Hair follicle dermal papilla cell (primary cell): Measurements from ENCODE around the gene RTP1. TPM values are rescaled to one million over a fixed set of nuclear protein-coding genes. Genes with fewer than 3 reads are reported as not detected.

ENCODE experiments used
- total RNA-seq: library from RNA; depleted of rRNA; stranded (reverse); fragments of >200 nt; gene quantifications from 2 replicates; pipeline ENCODE4 v1.2.3, GENCODE V29; 2012

Gene RTP1
- total RNA-seq: not detected in 2 replicates

GRCh38 chr3:187197335-187197649 lies at the start of gene RTP1:
RTP1 (plus strand) TSS chr3:187197486; CDS start chr3:187197516, 30 bp downstream.

Other genes starting within 250 kb of the RTP1 start
- 6.8 and 12.5 TPM in 2 replicates for gene RPL39L, start 58.0 kb upstream of the RTP1 start, total RNA-seq
- gene MASP1, start 94.3 kb downstream of the RTP1 start, total RNA-seq: 115 and 204 TPM in 2 replicates
- gene RTP4, start 170.9 kb downstream of the RTP1 start, total RNA-seq: 2.8 and 3.3 TPM in 2 replicates